GM23248 (cell line): ENCODE measurements around the gene CLEC16A. TPM values are rescaled to one million over a fixed set of nuclear protein-coding genes. Genes with fewer than 3 reads are reported as not detected.

Source experiments
- DNase-seq: peaks from one replicate; pipeline ENCODE4 v3.0.0-alpha.2; 2015
- H2AFZ ChIP-seq: fragments of 200-600 bp; sonication (generic); 2 replicates; pipeline ENCODE4 v1.6.1; 2016; ENCODE audit warnings: antibody characterized with exemption
- H3F3A ChIP-seq: fragments of 200-600 bp; sonication (generic); 2 replicates; pipeline ENCODE4 v1.6.1; 2016; ENCODE audit warnings: mild to moderate bottlenecking, antibody characterized with exemption, mixed run types; ENCODE audit not compliant: insufficient read depth
- H3K27ac ChIP-seq: fragments of 200-600 bp; sonication (generic); 2 replicates; pipeline ENCODE4 v1.5.1; 2016; ENCODE audit warnings: mild to moderate bottlenecking
- H3K27me3 ChIP-seq: fragments of 200-600 bp; sonication (generic); replicated peaks from 2 replicates; pipeline ENCODE4 v1.6.1; 2016; ENCODE audit warnings: mild to moderate bottlenecking; ENCODE audit not compliant: insufficient read depth
- H3K36me3 ChIP-seq: fragments of 200-600 bp; sonication (generic); 2 replicates; pipeline ENCODE4 v1.6.1; 2016; ENCODE audit warnings: low read depth, mild to moderate bottlenecking
- H3K4me1 ChIP-seq: fragments of 200-600 bp; sonication (generic); 2 replicates; pipeline ENCODE4 v1.6.1; 2016; ENCODE audit warnings: mild to moderate bottlenecking; ENCODE audit not compliant: insufficient read depth
- H3K4me2 ChIP-seq: fragments of 200-600 bp; sonication (generic); one replicate; pipeline ENCODE4 v1.6.1; 2016; ENCODE audit warnings: mild to moderate bottlenecking; ENCODE audit not compliant: unreplicated experiment
- H3K4me3 ChIP-seq: fragments of 200-600 bp; sonication (generic); 2 replicates; pipeline ENCODE4 v1.5.1; 2016; ENCODE audit warnings: mild to moderate bottlenecking
- H3K79me2 ChIP-seq: fragments of 200-600 bp; sonication (generic); 2 replicates; pipeline ENCODE4 v1.6.1; 2016; ENCODE audit warnings: mild to moderate bottlenecking; ENCODE audit not compliant: insufficient read depth
- H3K9ac ChIP-seq: fragments of 200-600 bp; sonication (generic); 2 replicates; pipeline ENCODE4 v1.6.1; 2016; ENCODE audit warnings: mild to moderate bottlenecking
- H3K9me2 ChIP-seq: fragments of 200-600 bp; sonication (generic); 2 replicates; pipeline ENCODE4 v1.6.1; 2016; ENCODE audit warnings: mixed run types, mild to moderate bottlenecking, moderate library complexity; ENCODE audit not compliant: insufficient read depth
- H3K9me3 ChIP-seq: fragments of 200-600 bp; sonication (generic); one replicate; pipeline ENCODE4 v1.6.1; 2017; ENCODE audit warnings: low read depth
- H4K20me1 ChIP-seq: fragments of 200-600 bp; sonication (generic); 2 replicates; pipeline ENCODE4 v1.6.0; 2016; ENCODE audit not compliant: insufficient read depth
- EZH2 ChIP-seq: fragments of 200-600 bp; sonication (generic); IDR thresholded peaks from 2 replicates; pipeline ENCODE4 v1.6.1; 2018; ENCODE audit warnings: antibody characterized with exemption, mild to moderate bottlenecking; ENCODE audit not compliant: insufficient read depth, poor library complexity, severe bottlenecking
- EZH2phosphoT487 ChIP-seq: fragments of 200-600 bp; sonication (generic); IDR thresholded peaks from 2 replicates; pipeline ENCODE4 v1.6.1; 2018; ENCODE audit warnings: antibody characterized with exemption, moderate library complexity, mild to moderate bottlenecking, low read depth; ENCODE audit not compliant: insufficient read depth
- WGBS, 2 experiments: methylation state at CpG; one replicate each; pipeline ENCODE4 v1.1.6; 2015 to 2017; ENCODE audit warnings: low lambda C conversion rate in 2 of 2, low coverage in 1 of 2; ENCODE audit errors: missing lambda C conversion rate in 2 of 2; 5-methylcytosine and 5-hydroxymethylcytosine counted together
- in situ Hi-C: fragments of 300-500 bp; cut with MboI; formaldehyde crosslinking; loops from 2 replicates; pipeline ENCODE4 v1.15.0; 2020
- polyA plus RNA-seq: library from polyadenylated mRNA; unstranded; fragments of >200 nt; fragmentation: Nextera tagmentation; extraction: Ambion mirVana; gene quantifications from 2 replicates; pipeline ENCODE4 v1.2.1, GENCODE V29; 2016
- total RNA-seq: library from RNA; depleted of rRNA; stranded (reverse); fragments of >200 nt; shearing (Covaris generic); gene quantifications from 2 replicates; pipeline ENCODE4 v1.2.3, GENCODE V29; 2014

CLEC16A gene
- total and polyA plus RNA-seq, 2 experiments from 2014 or later = 13.2 to 21.4 TPM

- Histone ChIP-seq H3K4me3 (no peak overlapping the region), H3K79me2 (no peaks in the 10 kb centered on the region), H3K9ac (no peak overlapping the region), H3K9me2 (no peaks in the 10 kb centered on the region), H3K4me2 (no peak overlapping the region), H3K27ac (no peak overlapping the region), H4K20me1 (no peaks in the 10 kb centered on the region), H3K36me3 (0 out of 2 replicates have a peak, but pooled peaks cover 9% of the 10 kb centered on the region), H2AFZ (no peak overlapping the region), H3K27me3 (no peaks in the 10 kb centered on the region), H3F3A (peaks cover 15% of the 10 kb centered on the region), H3K9me3 (no peaks in the 10 kb centered on the region), H3K4me1 (peaks cover 19% of the 10 kb centered on the region)
- 66 to 67% methylated on average over 7 of the region's 7 CpGs for WGBS, 2 experiments
- in situ Hi-C loops = no loop called here
- no peak for TF ChIP-seq EZH2
- no peak for TF ChIP-seq EZH2phosphoT487
- peak; percentile 27 for DNase-seq
Measured at GRCh38 chr16:10988164-10988803, 43.9 kb downstream of the CLEC16A start.

DNA sequence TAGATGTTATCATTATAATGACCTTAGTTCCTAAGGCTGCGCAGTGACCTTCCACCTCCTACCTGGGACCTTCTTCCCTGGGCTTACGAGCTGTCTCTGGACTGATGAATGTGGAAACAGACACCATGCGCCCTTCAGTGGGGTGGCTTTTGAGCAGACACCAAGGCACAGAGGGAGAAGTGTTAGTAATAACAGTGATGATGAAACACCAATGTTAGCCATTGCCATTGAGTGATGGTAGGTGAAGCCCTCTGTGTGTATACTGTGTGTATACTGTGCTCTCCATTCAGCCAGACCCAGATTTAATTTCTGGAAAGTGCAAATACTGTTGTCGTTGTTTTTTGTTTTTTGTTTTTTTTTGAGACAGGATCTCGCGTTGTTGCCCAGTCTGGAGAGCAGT is 44.5 kb downstream of the CLEC16A start:
- Histone ChIP-seq H3K27ac (no peak overlapping the region), H3F3A (peaks cover 19% of the 10 kb centered on the region), H3K79me2 (no peaks in the 10 kb centered on the region), H3K27me3 (no peaks in the 10 kb centered on the region), H3K9ac (no peak overlapping the region), H2AFZ (no peak overlapping the region), H3K4me3 (no peak overlapping the region), H4K20me1 (no peaks in the 10 kb centered on the region), H3K9me2 (no peaks in the 10 kb centered on the region), H3K4me1 (peaks cover 23% of the 10 kb centered on the region), H3K4me2 (no peak overlapping the region), H3K9me3 (no peaks in the 10 kb centered on the region), H3K36me3 (0 out of 2 replicates have a peak, but pooled peaks cover 9% of the 10 kb centered on the region)
- in situ Hi-C loops = no loop called here
- no peak for DNase-seq
- 81 to 85% methylated on average over 6 of the region's 6 CpGs for WGBS, 2 experiments
- TF ChIP-seq EZH2phosphoT487 (no peak), EZH2 (no peak)

DNA sequence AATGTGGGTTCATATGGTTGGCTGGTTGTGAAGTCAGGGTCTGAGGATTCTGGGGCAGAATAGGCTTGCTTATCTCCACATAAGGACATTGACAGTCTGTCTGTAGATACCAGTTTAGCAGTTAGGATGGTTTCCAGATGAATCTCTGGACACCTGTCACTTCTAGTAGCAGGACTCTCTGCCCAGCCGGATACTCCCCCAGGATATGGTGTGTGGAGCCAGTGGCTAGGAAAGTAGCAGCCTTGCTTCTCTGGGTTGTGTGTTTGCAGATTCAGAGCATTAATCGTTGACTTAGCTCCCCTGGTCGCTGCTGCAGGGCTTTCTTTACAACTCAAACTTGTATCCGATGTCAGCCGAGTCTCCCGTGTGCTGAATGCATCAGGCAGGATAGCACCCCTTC is 45.2 kb downstream of the CLEC16A start:
- no peaks in the 10 kb centered on the region for H3K9me3 ChIP-seq
- in situ Hi-C loops = no loop called here
- 0 out of 2 replicates have a peak, but pooled peaks cover 9% of the 10 kb centered on the region for H3K36me3 ChIP-seq
- H2AFZ ChIP-seq = no peak overlapping the region
- peaks cover 19% of the 10 kb centered on the region for H3F3A ChIP-seq
- no peaks in the 10 kb centered on the region for H3K9me2 ChIP-seq
- no peaks in the 10 kb centered on the region for H4K20me1 ChIP-seq
- no peaks in the 10 kb centered on the region for H3K79me2 ChIP-seq
- H3K27ac ChIP-seq = no peak overlapping the region
- H3K27me3 ChIP-seq = no peaks in the 10 kb centered on the region
- WGBS, 2 experiments = 96 to 99% methylated on average over 6 of the region's 6 CpGs
- H3K4me3 ChIP-seq = no peak overlapping the region
- no peak for DNase-seq
- H3K9ac ChIP-seq = no peak overlapping the region
- H3K4me1 ChIP-seq = peaks cover 23% of the 10 kb centered on the region
- H3K4me2 ChIP-seq = no peak overlapping the region
- no peak for TF ChIP-seq EZH2
- no peak for TF ChIP-seq EZH2phosphoT487

GRCh38 chr16:10990378-10990777 is 46.0 kb downstream of the CLEC16A start:
- 0 out of 2 replicates have a peak, but pooled peaks cover 9% of the 10 kb centered on the region for H3K36me3 ChIP-seq
- in situ Hi-C loops = no loop called here
- H3K4me2 ChIP-seq = no peak overlapping the region
- no peak overlapping the region for H2AFZ ChIP-seq
- H3K9ac ChIP-seq = no peak overlapping the region
- peaks cover 19% of the 10 kb centered on the region for H3F3A ChIP-seq
- no peaks in the 10 kb centered on the region for H3K27me3 ChIP-seq
- no peak for DNase-seq
- TF ChIP-seq EZH2 = no peak
- no peak for TF ChIP-seq EZH2phosphoT487
- H3K9me2 ChIP-seq = no peaks in the 10 kb centered on the region
- H3K79me2 ChIP-seq = no peaks in the 10 kb centered on the region
- peaks cover 23% of the 10 kb centered on the region for H3K4me1 ChIP-seq
- no peak overlapping the region for H3K27ac ChIP-seq
- WGBS, 2 experiments = 97% methylated on average over 5 of the region's 5 CpGs
- H4K20me1 ChIP-seq = no peaks in the 10 kb centered on the region
- H3K4me3 ChIP-seq = no peak overlapping the region
- no peaks in the 10 kb centered on the region for H3K9me3 ChIP-seq
